Neuronal stem cell (in vitro differentiated cells): ENCODE data around the gene MOAP1.

ENCODE experiments used
- DNase-seq: peaks from one replicate; pipeline ENCODE4 v3.0.0-alpha.2; 2013; ENCODE audit warnings: low spot score
- H2AFZ ChIP-seq: one replicate; pipeline ENCODE4 v1.6.1; 2013; ENCODE audit warnings: mild to moderate bottlenecking, low read length, inconsistent platforms
- H2AK5ac ChIP-seq: 2 replicates; pipeline ENCODE4 v1.6.1; 2013; ENCODE audit warnings: low read depth, mild to moderate bottlenecking, inconsistent platforms, low read length, moderate library complexity, mixed read lengths
- H2BK120ac ChIP-seq: 2 replicates; pipeline ENCODE4 v1.6.1; 2013; ENCODE audit warnings: low read depth, mild to moderate bottlenecking, inconsistent platforms, low read length, moderate library complexity, mixed read lengths
- H2BK12ac ChIP-seq: one replicate; pipeline ENCODE4 v1.6.1; 2013; ENCODE audit warnings: low read length, inconsistent platforms
- H2BK15ac ChIP-seq: 2 replicates; pipeline ENCODE4 v1.6.1; 2013; ENCODE audit warnings: mild to moderate bottlenecking, low read length, inconsistent platforms, mixed read lengths
- H2BK5ac ChIP-seq: one replicate; pipeline ENCODE4 v1.6.1; 2013; ENCODE audit warnings: inconsistent platforms, mild to moderate bottlenecking, low read length, moderate library complexity
- H3K14ac ChIP-seq: one replicate; pipeline ENCODE4 v1.6.1; 2013; ENCODE audit warnings: low read length, inconsistent platforms
- H3K18ac ChIP-seq: 2 replicates; pipeline ENCODE4 v1.6.1; 2013; ENCODE audit warnings: low read length, inconsistent platforms
- H3K23ac ChIP-seq: 2 replicates; pipeline ENCODE4 v1.6.1; 2013; ENCODE audit warnings: low read depth, mild to moderate bottlenecking, mixed read lengths, low read length, inconsistent platforms; ENCODE audit not compliant: poor library complexity
- H3K27ac ChIP-seq: replicated peaks from 3 replicates; pipeline ENCODE4 v1.5.1; 2013; ENCODE audit warnings: low read length, inconsistent platforms
- H3K27me3 ChIP-seq, 3 experiments: 2 replicates each; pipeline ENCODE4 v1.6.1; 2013; ENCODE audit warnings: low read length in 3 of 3, mild to moderate bottlenecking in 2 of 3, inconsistent platforms in 1 of 3, low read depth in 1 of 3, mixed read lengths in 1 of 3, moderate library complexity in 1 of 3; ENCODE audit not compliant: control insufficient read depth in 3 of 3, insufficient read depth in 3 of 3
- H3K36me3 ChIP-seq, 2 donors: replicated peaks in 1 of 2; 2 replicates each; pipeline ENCODE4 v1.6.1; 2013; ENCODE audit warnings: low read length in 2 of 2; ENCODE audit not compliant: control insufficient read depth in 2 of 2, insufficient read depth in 2 of 2
- H3K4ac ChIP-seq: 2 replicates; pipeline ENCODE4 v1.6.1; 2013; ENCODE audit warnings: inconsistent platforms, mild to moderate bottlenecking, low read length, moderate library complexity
- H3K4me1 ChIP-seq, 2 donors: 1 replicate in 1 of 2; 2 replicates in 1 of 2; pipeline ENCODE4 v1.6.1; 2013; ENCODE audit warnings: low read length in 2 of 2, low read depth in 1 of 2; ENCODE audit not compliant: control insufficient read depth in 2 of 2, insufficient read depth in 1 of 2
- H3K4me2 ChIP-seq: one replicate; pipeline ENCODE4 v1.6.1; 2013; ENCODE audit warnings: mild to moderate bottlenecking, low read length, inconsistent platforms; ENCODE audit not compliant: insufficient read depth, poor library complexity, severe bottlenecking
- H3K4me3 ChIP-seq, 2 donors: 2 replicates each; pipeline ENCODE4 v1.5.1; 2013; ENCODE audit warnings: low read length in 2 of 2, mild to moderate bottlenecking in 2 of 2, inconsistent platforms in 1 of 2, moderate library complexity in 1 of 2
- H3K79me1 ChIP-seq: one replicate; pipeline ENCODE4 v1.6.1; 2013; ENCODE audit warnings: low read depth, mild to moderate bottlenecking, inconsistent platforms, low read length, moderate library complexity
- H3K9ac ChIP-seq: one replicate; pipeline ENCODE4 v1.6.1; 2013; ENCODE audit warnings: mild to moderate bottlenecking, low read depth, low read length, inconsistent platforms; ENCODE audit not compliant: poor library complexity
- H3K9me3 ChIP-seq, 2 donors: replicated peaks in 1 of 2; 2 replicates each; pipeline versions ENCODE3 to v1.6.1; 2013; ENCODE audit warnings: low read length in 2 of 2, mild to moderate bottlenecking in 2 of 2, inconsistent platforms in 1 of 2, low read depth in 1 of 2, mixed read lengths in 1 of 2, moderate library complexity in 1 of 2; ENCODE audit not compliant: control insufficient read depth in 2 of 2, insufficient read depth in 1 of 2
- H4K8ac ChIP-seq: one replicate; pipeline ENCODE4 v1.6.1; 2013; ENCODE audit warnings: low read depth, mild to moderate bottlenecking, inconsistent platforms, low read length, moderate library complexity
- H4K91ac ChIP-seq: one replicate; pipeline ENCODE4 v1.6.1; 2013; ENCODE audit warnings: low read length, low read depth, mild to moderate bottlenecking, inconsistent platforms; ENCODE audit not compliant: poor library complexity
- WGBS, 2 donors: extraction: QIAGEN DNeasy Blood & Tissue Kit; methylation state at CpG; one replicate each; pipeline ENCODE4 v1.1.7; 2013; ENCODE audit warnings: missing lambda C conversion rate in 2 of 2, mixed read lengths in 1 of 2; ENCODE audit not compliant: insufficient read length in 2 of 2, insufficient replicate concordance in 1 of 2; ENCODE audit errors: extremely low coverage in 2 of 2; 5-methylcytosine and 5-hydroxymethylcytosine counted together

Gene MOAP1

GRCh38 chr14:93207468-93208308 lies 23.0 kb upstream of the MOAP1 start:
- Histone ChIP-seq H3K4me2 (peak overlapping the region; percentile 90), H3K9me3 (no peaks in the 10 kb centered on the region), H3K14ac (no peak overlapping the region), H3K27ac (peak overlapping the region; percentile 78), H3K79me1 (peaks cover 3% of the 10 kb centered on the region), H3K27me3 (no peaks in the 10 kb centered on the region), H3K4me3 (peak overlapping the region; percentile 95 to 97), H4K8ac (no peak overlapping the region), H2BK5ac (no peak overlapping the region), H3K4me1 (peaks cover 2 to 3% of the 10 kb centered on the region in 2 donors), H3K23ac (no peak overlapping the region), H2BK15ac (no peak overlapping the region), H2BK12ac (no peak overlapping the region), H2AFZ (peak overlapping the region; percentile 99), H4K91ac (no peak overlapping the region), H2BK120ac (no peak overlapping the region), H3K4ac (no peak overlapping the region), H2AK5ac (no peak overlapping the region), H3K18ac (peak overlapping the region; percentile 91), H3K36me3 (peaks cover 4 to 53% of the 10 kb centered on the region in 2 donors), H3K9ac (peak overlapping the region; percentile 92)
- peak; percentile 49 for DNase-seq
- WGBS, 2 donors, result no CpG with 5 or more reads among the region's 23 CpGs

- Histone ChIP-seq H2AK5ac (no peak within 1 kb of the TSS), H3K14ac (no peak within 1 kb of the TSS), H3K4me3 (peak within 1 kb of the TSS; percentile 95 to 97), H3K27me3 (no peaks in the 10 kb centered on the region), H3K18ac (peak within 1 kb of the TSS; percentile 91), H3K79me1 (peaks cover 3% of the 10 kb centered on the region), H3K4ac (no peak within 1 kb of the TSS), H2AFZ (peak within 1 kb of the TSS; percentile 99), H3K9ac (peak within 1 kb of the TSS; percentile 92), H2BK12ac (no peak within 1 kb of the TSS), H4K8ac (no peak within 1 kb of the TSS), H3K23ac (peak within 1 kb of the TSS; percentile 62), H2BK15ac (no peak within 1 kb of the TSS), H3K4me1 (peaks cover 2 to 3% of the 10 kb centered on the region in 2 donors), H2BK5ac (peak within 1 kb of the TSS; percentile 72), H3K4me2 (peak within 1 kb of the TSS; percentile 90), H4K91ac (no peak within 1 kb of the TSS), H3K27ac (peak within 1 kb of the TSS; percentile 80), H3K9me3 (no peaks in the 10 kb centered on the region), H2BK120ac (no peak within 1 kb of the TSS), H3K36me3 (peaks cover under 1 to 45% of the 10 kb centered on the region in 2 donors)
- no CpG with 5 or more reads among the region's 65 CpGs for WGBS, 2 donors
- DNase-seq, result peak; percentile 97
Measured at GRCh38 chr14:93206793-93207467, 22.2 kb upstream of the MOAP1 start, which contains the start of the genes GON7 and UBR7. Gene GON7, minus strand, starts transcription at chr14:93207065. Its CDS starts 28 bp downstream, at chr14:93207037. Gene UBR7, plus strand, starts transcription at chr14:93207256. Its CDS starts 36 bp downstream, at chr14:93207292.

GRCh38 chr14:93201155-93201704 lies 16.5 kb upstream of the MOAP1 start:
- Histone ChIP-seq H3K14ac (no peak overlapping the region), H4K8ac (no peak overlapping the region), H3K27me3 (no peaks in the 10 kb centered on the region), H3K9ac (no peak overlapping the region), H3K18ac (no peak overlapping the region), H3K4me2 (no peak overlapping the region), H3K27ac (no peak overlapping the region), H3K4me3 (no peak overlapping the region), H2BK15ac (no peak overlapping the region), H3K36me3 (peaks cover 0 to 22% of the 10 kb centered on the region in 2 donors), H3K4me1 (peaks cover 0 to 1% of the 10 kb centered on the region in 2 donors), H3K79me1 (peaks cover 2% of the 10 kb centered on the region), H4K91ac (no peak overlapping the region), H2BK120ac (no peak overlapping the region), H2BK5ac (no peak overlapping the region), H2BK12ac (no peak overlapping the region), H3K4ac (no peak overlapping the region), H3K9me3 (no peaks in the 10 kb centered on the region), H2AFZ (no peak overlapping the region), H2AK5ac (no peak overlapping the region), H3K23ac (no peak overlapping the region)
- WGBS, 2 donors, result no CpG with 5 or more reads among the region's 7 CpGs
- DNase-seq, result no peak

GRCh38 chr14:93200553-93200952 lies 15.9 kb upstream of the MOAP1 start:
- H3K27me3 ChIP-seq, result no peaks in the 10 kb centered on the region
- no peak overlapping the region for H2BK5ac ChIP-seq
- H3K4ac ChIP-seq, result no peak overlapping the region
- H3K23ac ChIP-seq, result no peak overlapping the region
- H3K36me3 ChIP-seq, result peaks cover 0 to 22% of the 10 kb centered on the region in 2 donors
- H3K9me3 ChIP-seq, result no peaks in the 10 kb centered on the region
- H2AFZ ChIP-seq, result no peak overlapping the region
- H4K91ac ChIP-seq, result no peak overlapping the region
- H2AK5ac ChIP-seq, result no peak overlapping the region
- H3K4me3 ChIP-seq, result no peak overlapping the region
- no peak overlapping the region for H3K4me2 ChIP-seq
- H3K9ac ChIP-seq, result no peak overlapping the region
- DNase-seq, result no peak
- no peak overlapping the region for H3K18ac ChIP-seq
- no peak overlapping the region for H2BK15ac ChIP-seq
- H3K14ac ChIP-seq, result no peak overlapping the region
- no peak overlapping the region for H4K8ac ChIP-seq
- H2BK12ac ChIP-seq, result no peak overlapping the region
- peaks cover 2% of the 10 kb centered on the region for H3K79me1 ChIP-seq
- H3K4me1 ChIP-seq, result no peaks in the 10 kb centered on the region
- H3K27ac ChIP-seq, result no peak overlapping the region
- H2BK120ac ChIP-seq, result no peak overlapping the region
- WGBS, 2 donors, result no CpG with 5 or more reads among the region's 5 CpGs
